BE2C (cell line): ENCODE measurements around the gene AP1G1.
A peak's percentile ranks its signal among the peaks of the same experiment; 100 is the strongest.
"Not testable (repeated sequence)": the region's sequence is repeated elsewhere in the genome, so short reads cannot be mapped to it uniquely, and the experiment has no call there.

Experiments used
- DNase-seq: peaks from one replicate; pipeline ENCODE4 v3.0.0-alpha.2; 2020
- H3K27me3 ChIP-seq: fragments of 250-450 bp; sonication (Bioruptor Pico); 2 replicates; pipeline ENCODE4 v1.5.1; 2020; ENCODE audit warnings: mild to moderate bottlenecking
- H3K36me3 ChIP-seq: fragments of 250-450 bp; sonication (Bioruptor Pico); 2 replicates; pipeline ENCODE4 v1.5.1; 2020; ENCODE audit warnings: mild to moderate bottlenecking
- H3K4me1 ChIP-seq: fragments of 250-450 bp; sonication (Bioruptor Pico); 2 replicates; pipeline ENCODE4 v1.5.1; 2020
- H3K4me3 ChIP-seq: 2 replicates; pipeline ENCODE4 v1.5.1; 2011; ENCODE audit warnings: low read depth, low read length
- H3K9me3 ChIP-seq: fragments of 250-450 bp; sonication (Bioruptor Pico); 2 replicates; pipeline ENCODE4 v1.5.1; 2020
- TF ChIP-seq, protein P1 (sequence below): IDR thresholded peaks from 2 replicates; pipeline ENCODE4 v1.5.1; 2012; ENCODE audit warnings: mild to moderate bottlenecking, low read depth, low read length

AP1G1 gene

DNA sequence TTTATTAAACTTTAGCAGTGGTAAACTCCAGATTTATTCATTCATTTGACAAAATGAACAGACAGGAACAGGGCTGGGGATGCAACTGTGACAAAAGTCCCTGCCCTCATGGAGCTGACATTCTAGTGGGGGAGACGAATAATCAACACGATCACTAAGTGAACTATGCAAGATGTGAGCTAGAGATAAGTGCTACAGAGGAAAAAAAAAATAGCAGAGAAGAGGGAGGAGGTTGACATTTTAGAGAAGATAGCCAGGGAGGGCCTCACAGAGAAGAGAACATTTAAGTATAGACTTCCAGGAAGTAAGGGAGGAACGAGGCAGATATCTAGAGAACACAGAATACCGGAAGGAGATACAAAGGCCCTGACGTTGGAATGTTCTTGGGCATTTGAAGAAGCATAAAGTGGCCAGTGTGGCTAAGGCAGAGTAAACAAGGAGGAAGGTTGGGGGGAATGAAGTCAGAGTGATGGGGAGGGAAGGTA, 17.9 kb upstream of the AP1G1 start:
- Histone ChIP-seq H3K4me1 (no peaks in the 10 kb centered on the region), H3K36me3 (no peaks in the 10 kb centered on the region), H3K4me3 (no peak overlapping the region), H3K9me3 (no peaks in the 10 kb centered on the region), H3K27me3 (no peaks in the 10 kb centered on the region)
- TF ChIP-seq, protein P1, sequence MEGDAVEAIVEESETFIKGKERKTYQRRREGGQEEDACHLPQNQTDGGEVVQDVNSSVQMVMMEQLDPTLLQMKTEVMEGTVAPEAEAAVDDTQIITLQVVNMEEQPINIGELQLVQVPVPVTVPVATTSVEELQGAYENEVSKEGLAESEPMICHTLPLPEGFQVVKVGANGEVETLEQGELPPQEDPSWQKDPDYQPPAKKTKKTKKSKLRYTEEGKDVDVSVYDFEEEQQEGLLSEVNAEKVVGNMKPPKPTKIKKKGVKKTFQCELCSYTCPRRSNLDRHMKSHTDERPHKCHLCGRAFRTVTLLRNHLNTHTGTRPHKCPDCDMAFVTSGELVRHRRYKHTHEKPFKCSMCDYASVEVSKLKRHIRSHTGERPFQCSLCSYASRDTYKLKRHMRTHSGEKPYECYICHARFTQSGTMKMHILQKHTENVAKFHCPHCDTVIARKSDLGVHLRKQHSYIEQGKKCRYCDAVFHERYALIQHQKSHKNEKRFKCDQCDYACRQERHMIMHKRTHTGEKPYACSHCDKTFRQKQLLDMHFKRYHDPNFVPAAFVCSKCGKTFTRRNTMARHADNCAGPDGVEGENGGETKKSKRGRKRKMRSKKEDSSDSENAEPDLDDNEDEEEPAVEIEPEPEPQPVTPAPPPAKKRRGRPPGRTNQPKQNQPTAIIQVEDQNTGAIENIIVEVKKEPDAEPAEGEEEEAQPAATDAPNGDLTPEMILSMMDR, result no peak
- no peak for DNase-seq

DNA sequence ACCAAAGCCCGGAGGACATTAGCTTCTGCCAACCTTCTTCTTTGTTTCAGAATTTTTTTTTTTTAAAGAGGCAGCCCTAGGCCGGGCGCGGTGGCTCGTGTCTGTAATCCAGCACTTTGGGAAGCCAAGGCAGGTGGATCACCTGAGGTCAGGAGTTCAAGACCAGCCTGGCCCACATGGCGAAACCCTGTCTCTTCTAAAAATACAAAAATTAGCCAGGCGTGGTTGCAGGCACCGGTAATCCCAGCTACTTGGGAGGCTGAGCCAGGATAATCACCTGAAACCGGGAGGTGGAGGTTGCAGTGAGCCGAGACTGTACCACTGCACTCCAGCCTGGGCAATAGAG, 8.5 kb upstream of the AP1G1 start:
- not testable (repeated sequence) for H3K36me3 ChIP-seq, H3K4me3 ChIP-seq, DNase-seq, H3K27me3 ChIP-seq, H3K9me3 ChIP-seq, H3K4me1 ChIP-seq

DNA sequence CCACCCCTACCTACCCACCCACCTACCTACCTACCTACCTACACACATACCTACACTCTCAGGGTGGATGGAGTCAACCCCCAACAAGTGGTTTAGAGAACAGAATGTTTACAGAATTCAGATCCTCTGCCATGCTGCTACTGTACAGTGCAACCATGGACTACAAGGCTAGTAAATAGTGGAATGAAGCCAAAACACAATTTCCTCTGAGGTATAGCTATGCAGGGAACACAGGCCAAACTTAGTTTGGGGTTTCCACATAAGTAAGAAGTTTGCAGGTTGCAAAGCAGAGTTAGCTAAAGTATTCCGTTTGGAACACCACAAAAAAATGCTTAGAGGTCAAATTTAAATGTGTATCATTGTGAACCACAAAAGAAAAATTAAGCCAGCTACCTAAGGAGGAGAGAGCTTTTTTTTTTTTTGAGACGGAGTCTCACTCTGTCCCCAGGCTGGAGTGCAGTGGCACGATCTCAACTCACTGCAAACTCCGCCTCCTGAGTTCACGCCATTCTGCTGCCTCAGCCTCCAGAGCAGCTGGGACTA, 2.7 kb upstream of the AP1G1 start:
- no peaks in the 10 kb centered on the region for H3K9me3 ChIP-seq
- H3K27me3 ChIP-seq, result no peaks in the 10 kb centered on the region
- no peak overlapping the region for H3K4me3 ChIP-seq
- H3K4me1 ChIP-seq, result no peaks in the 10 kb centered on the region
- no peaks in the 10 kb centered on the region for H3K36me3 ChIP-seq
- TF ChIP-seq, protein P1, result no peak
- DNase-seq, result no peak

DNA sequence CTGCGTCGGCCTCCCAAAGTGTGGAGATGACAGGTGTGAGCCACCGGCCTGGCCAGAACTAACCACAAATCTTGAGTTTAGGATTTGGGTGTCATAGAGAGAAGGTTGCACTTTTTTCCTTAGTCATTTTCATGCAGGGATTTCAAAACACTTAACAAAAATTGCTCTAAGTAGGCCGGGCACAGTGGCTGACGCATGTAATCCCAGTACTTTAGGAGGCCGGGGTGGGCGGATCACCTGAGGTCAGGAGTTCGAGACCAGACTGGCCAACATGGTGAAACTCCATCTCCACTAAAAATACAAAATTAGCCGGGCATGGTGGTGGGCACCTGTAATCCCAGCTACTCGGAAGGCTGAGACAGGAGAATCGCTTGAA, 1.5 kb upstream of the AP1G1 start:
- not testable (repeated sequence) for H3K36me3 ChIP-seq, H3K4me3 ChIP-seq, DNase-seq, H3K4me1 ChIP-seq, H3K9me3 ChIP-seq, H3K27me3 ChIP-seq

DNA sequence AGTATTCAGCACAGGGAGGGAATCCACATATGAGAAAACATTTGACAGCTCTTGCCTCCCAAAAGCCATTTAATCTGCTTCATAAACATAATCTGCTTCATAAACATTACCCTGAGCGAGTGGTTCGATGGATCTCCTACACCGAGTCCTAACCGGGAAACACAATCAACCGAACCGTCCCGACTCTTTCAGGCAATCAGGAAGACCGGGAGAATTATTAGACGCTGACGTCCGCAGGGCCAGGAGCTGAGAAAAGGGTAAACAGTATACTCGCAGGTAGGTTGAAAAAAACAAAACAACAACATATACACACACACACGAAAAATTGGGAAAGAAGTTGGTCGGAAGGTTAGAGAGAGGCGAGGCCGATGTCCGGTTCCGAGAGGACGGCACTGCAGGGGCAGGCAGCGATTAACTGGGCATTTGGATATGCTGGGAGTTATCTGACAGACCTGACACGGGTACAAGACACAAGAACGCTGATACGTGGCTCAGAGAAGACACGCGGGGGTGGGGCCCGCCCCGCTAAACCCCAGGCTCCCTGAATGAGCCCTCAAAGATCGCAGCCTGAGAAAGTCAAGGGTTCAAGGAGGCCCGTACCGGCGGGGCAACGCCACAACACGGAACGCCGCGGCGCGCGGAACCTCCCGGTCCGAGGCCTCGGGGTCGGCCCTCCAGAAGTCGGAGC, 585 bp downstream of the AP1G1 start:
- DNase-seq, result peak; percentile 13
- H3K36me3 ChIP-seq, result 0 out of 2 replicates have a peak, but pooled peaks cover 7% of the 10 kb centered on the region
- no peaks in the 10 kb centered on the region for H3K9me3 ChIP-seq
- no peaks in the 10 kb centered on the region for H3K4me1 ChIP-seq
- H3K4me3 ChIP-seq, result peak overlapping the region; percentile 100
- H3K27me3 ChIP-seq, result no peaks in the 10 kb centered on the region
- TF ChIP-seq, protein P1, result no peak

DNA sequence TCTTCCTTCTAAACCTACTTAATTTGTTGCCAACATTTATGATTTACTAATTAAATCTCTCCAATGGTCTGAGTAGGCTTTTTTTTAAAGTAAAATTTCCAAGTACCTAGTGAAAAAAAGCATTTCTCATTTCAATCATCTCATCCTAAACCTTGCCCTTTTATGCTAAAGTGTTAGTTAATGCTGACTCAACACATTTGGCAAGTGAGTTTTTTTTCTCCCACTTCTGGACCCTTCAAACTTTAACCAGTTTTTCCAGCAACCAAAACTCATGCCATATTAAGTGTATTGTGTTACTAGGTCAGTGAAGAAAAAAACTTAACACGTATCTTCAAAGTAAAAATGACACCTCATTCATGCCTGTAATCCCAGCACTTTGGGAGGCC, 5.3 kb downstream of the AP1G1 start:
- Histone ChIP-seq H3K9me3 (no peaks in the 10 kb centered on the region), H3K27me3 (no peaks in the 10 kb centered on the region), H3K4me3 (no peak overlapping the region), H3K36me3 (peaks cover 7% of the 10 kb centered on the region; the same call in 1 of the 2 replicates), H3K4me1 (no peaks in the 10 kb centered on the region)
- DNase-seq, result no peak
- TF ChIP-seq, protein P1, result no peak

DNA sequence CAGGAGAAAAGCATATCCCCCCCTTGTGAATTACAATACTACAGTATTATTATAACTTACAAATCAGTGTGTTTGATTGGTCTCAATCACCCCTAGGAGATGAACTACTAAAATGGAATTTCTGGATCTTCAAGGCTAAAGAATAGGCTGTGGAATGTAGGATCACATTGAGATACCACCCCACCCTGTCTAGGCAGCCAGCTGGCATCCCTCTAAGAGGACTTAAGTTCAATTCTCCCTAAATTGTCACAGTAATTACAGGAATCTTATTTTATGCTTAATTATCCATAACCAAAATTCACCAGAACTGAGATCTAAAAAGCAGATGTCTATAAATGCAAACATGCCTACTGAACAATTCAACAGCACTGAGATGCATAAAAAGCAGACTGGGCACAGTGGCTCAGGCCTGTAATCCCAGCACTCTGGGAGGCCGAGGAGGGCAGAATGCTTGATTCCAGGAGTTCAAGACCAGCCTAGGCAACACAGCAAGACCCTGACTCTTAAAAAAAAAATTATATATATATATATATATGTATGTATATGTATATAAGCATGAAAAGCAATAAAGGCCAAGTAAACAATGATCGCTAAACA, 12.0 kb downstream of the AP1G1 start:
- DNase-seq, result no peak
- H3K9me3 ChIP-seq, result no peaks in the 10 kb centered on the region
- H3K27me3 ChIP-seq, result no peaks in the 10 kb centered on the region
- H3K4me1 ChIP-seq, result no peaks in the 10 kb centered on the region
- TF ChIP-seq, protein P1, result no peak
- H3K36me3 ChIP-seq, result peaks cover 3% of the 10 kb centered on the region; the same call in 1 of the 2 replicates
- no peak overlapping the region for H3K4me3 ChIP-seq
